DOHH2 (cell line): ENCODE measurements around the gene SLC16A7.

Experiments used
- EZH2phosphoT487 ChIP-seq: fragments of 200-600 bp; sonication (generic); IDR thresholded peaks from 2 replicates; pipeline ENCODE4 v1.6.1; 2017; ENCODE audit warnings: borderline replicate concordance, mild to moderate bottlenecking, antibody characterized with exemption, low read length, moderate library complexity, mixed read lengths
- TF ChIP-seq, protein P1 (sequence below): fragments of 200-600 bp; sonication (generic); IDR thresholded peaks from one replicate; pipeline ENCODE4 v1.5.1; 2014; ENCODE audit warnings: antibody characterized with exemption, mild to moderate bottlenecking, low read depth, low read length; ENCODE audit not compliant: poor library complexity, severe bottlenecking

DNA sequence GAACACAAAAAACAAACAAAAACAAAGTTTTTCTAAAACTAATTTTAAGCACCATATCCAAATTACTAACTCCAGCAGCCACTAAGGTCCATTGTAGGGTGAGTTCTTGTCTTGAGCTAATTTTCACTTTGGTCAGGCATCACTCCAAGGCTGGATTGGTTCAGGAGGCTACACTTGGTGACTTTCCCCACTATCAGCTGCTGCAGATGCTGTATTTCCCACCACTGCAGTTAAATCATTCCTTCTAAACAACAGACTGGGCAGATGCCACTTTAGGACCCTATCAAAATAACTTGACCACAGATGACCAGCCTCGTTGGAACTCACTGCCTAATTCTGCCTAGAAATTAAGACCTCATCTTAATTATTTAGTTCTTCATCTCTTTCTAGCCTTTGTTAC lies 140.5 kb downstream of the SLC16A7 start:
- TF ChIP-seq EZH2phosphoT487, result no peak
- TF ChIP-seq, protein P1, sequence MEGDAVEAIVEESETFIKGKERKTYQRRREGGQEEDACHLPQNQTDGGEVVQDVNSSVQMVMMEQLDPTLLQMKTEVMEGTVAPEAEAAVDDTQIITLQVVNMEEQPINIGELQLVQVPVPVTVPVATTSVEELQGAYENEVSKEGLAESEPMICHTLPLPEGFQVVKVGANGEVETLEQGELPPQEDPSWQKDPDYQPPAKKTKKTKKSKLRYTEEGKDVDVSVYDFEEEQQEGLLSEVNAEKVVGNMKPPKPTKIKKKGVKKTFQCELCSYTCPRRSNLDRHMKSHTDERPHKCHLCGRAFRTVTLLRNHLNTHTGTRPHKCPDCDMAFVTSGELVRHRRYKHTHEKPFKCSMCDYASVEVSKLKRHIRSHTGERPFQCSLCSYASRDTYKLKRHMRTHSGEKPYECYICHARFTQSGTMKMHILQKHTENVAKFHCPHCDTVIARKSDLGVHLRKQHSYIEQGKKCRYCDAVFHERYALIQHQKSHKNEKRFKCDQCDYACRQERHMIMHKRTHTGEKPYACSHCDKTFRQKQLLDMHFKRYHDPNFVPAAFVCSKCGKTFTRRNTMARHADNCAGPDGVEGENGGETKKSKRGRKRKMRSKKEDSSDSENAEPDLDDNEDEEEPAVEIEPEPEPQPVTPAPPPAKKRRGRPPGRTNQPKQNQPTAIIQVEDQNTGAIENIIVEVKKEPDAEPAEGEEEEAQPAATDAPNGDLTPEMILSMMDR, result no peak
